KOPT-K1 (cell line): ENCODE results near the gene DRAP1.
"Not testable (repeated sequence)": the region's sequence is repeated elsewhere in the genome, so short reads cannot be mapped to it uniquely, and the experiment has no call there.

ENCODE experiments used
- H3K27ac ChIP-seq: fragments of 200-600 bp; sonication (generic); 2 replicates; pipeline ENCODE4 v1.5.1; 2016; ENCODE audit warnings: antibody characterized with exemption, mild to moderate bottlenecking, low read depth, low read length; ENCODE audit not compliant: poor library complexity, severe bottlenecking
- H3K36me3 ChIP-seq: fragments of 200-600 bp; sonication (generic); 2 replicates; pipeline ENCODE4 v1.5.1; 2017; ENCODE audit warnings: antibody characterized with exemption, mild to moderate bottlenecking, low read length, moderate library complexity; ENCODE audit not compliant: insufficient read depth
- H3K9me3 ChIP-seq: fragments of 200-600 bp; sonication (generic); 2 replicates; pipeline ENCODE4 v1.5.1; 2017; ENCODE audit warnings: antibody characterized with exemption, low read length, mild to moderate bottlenecking; ENCODE audit not compliant: insufficient read depth, poor library complexity, severe bottlenecking

The DRAP1 gene

GRCh38 chr11:65883786-65884715 lies 35.2 kb upstream of the DRAP1 start:
- H3K9me3 ChIP-seq: no peaks in the 10 kb centered on the region
- no peak overlapping the region for H3K27ac ChIP-seq
- peaks cover 56% of the 10 kb centered on the region for H3K36me3 ChIP-seq

GRCh38 chr11:65884716-65885092 lies 34.5 kb upstream of the DRAP1 start:
- Histone ChIP-seq H3K27ac (no peak overlapping the region), H3K36me3 (peaks cover 56% of the 10 kb centered on the region), H3K9me3 (no peaks in the 10 kb centered on the region)

- no peak overlapping the region for H3K27ac ChIP-seq
- H3K9me3 ChIP-seq: no peaks in the 10 kb centered on the region
- peaks cover 56% of the 10 kb centered on the region for H3K36me3 ChIP-seq
Observed at GRCh38 chr11:65885231-65885630, 34.0 kb upstream of the DRAP1 start.

- no peak overlapping the region for H3K27ac ChIP-seq
- no peaks in the 10 kb centered on the region for H3K9me3 ChIP-seq
- H3K36me3 ChIP-seq: peaks cover 56% of the 10 kb centered on the region
Observed at GRCh38 chr11:65885808-65886536, 33.3 kb upstream of the DRAP1 start.

GRCh38 chr11:65886826-65887722 lies 32.2 kb upstream of the DRAP1 start:
- Histone ChIP-seq H3K36me3 (peaks cover 49% of the 10 kb centered on the region), H3K9me3 (no peaks in the 10 kb centered on the region), H3K27ac (peak overlapping the region; percentile 71)

- Histone ChIP-seq H3K9me3 (no peaks in the 10 kb centered on the region), H3K27ac (peak overlapping the region; percentile 71), H3K36me3 (peaks cover 42% of the 10 kb centered on the region)
Observed at GRCh38 chr11:65887723-65888162, 31.5 kb upstream of the DRAP1 start.

- H3K36me3 ChIP-seq: peaks cover 37% of the 10 kb centered on the region
- H3K27ac ChIP-seq: peak within 1 kb of the TSS; percentile 71
- H3K9me3 ChIP-seq: no peaks in the 10 kb centered on the region
Observed at GRCh38 chr11:65888163-65888814, 30.9 kb upstream of the DRAP1 start, which contains the start of gene FIBP. TSS of gene FIBP (minus strand) at chr11:65888471. CDS start at chr11:65888418, 53 bp downstream.

- Histone ChIP-seq H3K9me3 (no peaks in the 10 kb centered on the region), H3K27ac (peak within 1 kb of the TSS; percentile 71), H3K36me3 (peaks cover 14% of the 10 kb centered on the region)
Observed at GRCh38 chr11:65890324-65891218, 28.7 kb upstream of the DRAP1 start, which contains the start of gene CCDC85B. TSS of gene CCDC85B (plus strand) at chr11:65890673. CDS start at chr11:65890784, 111 bp downstream.

- H3K36me3 ChIP-seq: peaks cover 5% of the 10 kb centered on the region
- peak overlapping the region; percentile 71 for H3K27ac ChIP-seq
- no peaks in the 10 kb centered on the region for H3K9me3 ChIP-seq
Observed at GRCh38 chr11:65891219-65892136, 27.7 kb upstream of the DRAP1 start.

GRCh38 chr11:65892137-65892540 lies 27.1 kb upstream of the DRAP1 start:
- H3K36me3 ChIP-seq, H3K9me3 ChIP-seq: not testable (repeated sequence)
- H3K27ac ChIP-seq: peak overlapping the region; percentile 71

GRCh38 chr11:65892661-65893317 lies 26.4 kb upstream of the DRAP1 start:
- no peaks in the 10 kb centered on the region for H3K36me3 ChIP-seq
- no peaks in the 10 kb centered on the region for H3K9me3 ChIP-seq
- H3K27ac ChIP-seq: no peak overlapping the region

- Histone ChIP-seq H3K36me3 (no peaks in the 10 kb centered on the region), H3K27ac (no peak overlapping the region), H3K9me3 (no peaks in the 10 kb centered on the region)
Observed at GRCh38 chr11:65894034-65894591, 25.1 kb upstream of the DRAP1 start.
